Neural progenitor cell (in vitro differentiated cells): ENCODE results near the gene FOXK1. TPM values are rescaled to one million over a fixed set of nuclear protein-coding genes. Genes with fewer than 3 reads are reported as not detected.
A peak's percentile ranks its signal among the peaks of the same experiment; 100 is the strongest.

Experiments used
- DNase-seq: peaks from one replicate; pipeline ENCODE4 v3.0.0-alpha.2; 2016; ENCODE audit warnings: low spot score
- H2AFZ ChIP-seq: fragments of 200-600 bp; sonication (generic); replicated peaks from 2 replicates; pipeline ENCODE4 v1.6.1; 2016; ENCODE audit warnings: antibody characterized with exemption
- H3F3A ChIP-seq: fragments of 200-600 bp; sonication (generic); 2 replicates; pipeline ENCODE4 v1.6.1; 2016; ENCODE audit warnings: antibody characterized with exemption, low read depth
- H3K27ac ChIP-seq: fragments of 200-600 bp; sonication (generic); 2 replicates; pipeline ENCODE4 v1.5.1; 2016; ENCODE audit warnings: mild to moderate bottlenecking
- H3K27me3 ChIP-seq: fragments of 200-600 bp; sonication (generic); 2 replicates; pipeline ENCODE4 v1.6.1; 2016; ENCODE audit warnings: mild to moderate bottlenecking, moderate library complexity
- H3K36me3 ChIP-seq: fragments of 200-600 bp; sonication (generic); 2 replicates; pipeline ENCODE4 v1.5.1; 2016
- H3K4me1 ChIP-seq: fragments of 200-600 bp; sonication (generic); 2 replicates; pipeline ENCODE4 v1.6.1; 2016; ENCODE audit warnings: mixed run types
- H3K4me2 ChIP-seq: fragments of 200-600 bp; sonication (generic); 2 replicates; pipeline ENCODE4 v1.6.1; 2016
- H3K4me3 ChIP-seq: fragments of 200-600 bp; sonication (generic); 2 replicates; pipeline ENCODE4 v1.5.1; 2016
- H3K79me2 ChIP-seq: fragments of 200-600 bp; sonication (generic); 2 replicates; pipeline ENCODE4 v1.6.1; 2016; ENCODE audit warnings: low read depth
- H3K9ac ChIP-seq: fragments of 200-600 bp; sonication (generic); 2 replicates; pipeline ENCODE4 v1.6.1; 2016
- H3K9me3 ChIP-seq: fragments of 200-600 bp; sonication (generic); 2 replicates; pipeline ENCODE4 v1.5.1; 2016; ENCODE audit warnings: low read depth
- H4K20me1 ChIP-seq: fragments of 200-600 bp; sonication (generic); 2 replicates; pipeline ENCODE4 v1.6.1; 2016; ENCODE audit warnings: low read depth
- H3K27ac Mint-ChIP-seq: 3 replicates; pipeline ENCODE4 v1.8.0; 2021; ENCODE audit warnings: mixed read lengths
- H3K27me3 Mint-ChIP-seq: 2 replicates; pipeline ENCODE4 v1.8.0; 2022; ENCODE audit warnings: low read depth, mild to moderate bottlenecking, inconsistent platforms, moderate library complexity, mixed read lengths; ENCODE audit not compliant: insufficient read depth
- H3K36me3 Mint-ChIP-seq: 3 replicates; pipeline ENCODE4 v1.8.0; 2021; ENCODE audit warnings: mixed read lengths
- H3K4me1 Mint-ChIP-seq: 3 replicates; pipeline ENCODE4 v1.8.0; 2021; ENCODE audit warnings: mixed read lengths
- H3K4me3 Mint-ChIP-seq: 3 replicates; pipeline ENCODE4 v1.8.0; 2021; ENCODE audit warnings: mild to moderate bottlenecking, moderate library complexity, mixed read lengths
- H3K9me3 Mint-ChIP-seq: 3 replicates; pipeline ENCODE4 v1.8.0; 2020; ENCODE audit warnings: mixed read lengths
- EZH2 ChIP-seq: fragments of 200-600 bp; sonication (generic); IDR thresholded peaks from 2 replicates; pipeline ENCODE4 v1.6.1; 2017; ENCODE audit warnings: antibody characterized with exemption, mild to moderate bottlenecking, moderate library complexity
- EZH2phosphoT487 ChIP-seq: fragments of 200-600 bp; sonication (generic); IDR thresholded peaks from 2 replicates; pipeline ENCODE4 v1.6.1; 2017; ENCODE audit warnings: antibody characterized with exemption
- total RNA-seq: library from RNA; depleted of rRNA; stranded (reverse); fragments of >200 nt; gene quantifications from 2 replicates; pipeline ENCODE4 v1.2.3, GENCODE V29; 2015; ENCODE audit warnings: low replicate concordance
- TF ChIP-seq, protein P1 (sequence below): fragments of 200-600 bp; sonication (generic); IDR thresholded peaks from 2 replicates; pipeline ENCODE4 v1.5.1; 2017; ENCODE audit warnings: antibody characterized with exemption, mild to moderate bottlenecking

Gene FOXK1
- total RNA-seq, 1 donor from 2014 or later = 11.1 TPM

DNA sequence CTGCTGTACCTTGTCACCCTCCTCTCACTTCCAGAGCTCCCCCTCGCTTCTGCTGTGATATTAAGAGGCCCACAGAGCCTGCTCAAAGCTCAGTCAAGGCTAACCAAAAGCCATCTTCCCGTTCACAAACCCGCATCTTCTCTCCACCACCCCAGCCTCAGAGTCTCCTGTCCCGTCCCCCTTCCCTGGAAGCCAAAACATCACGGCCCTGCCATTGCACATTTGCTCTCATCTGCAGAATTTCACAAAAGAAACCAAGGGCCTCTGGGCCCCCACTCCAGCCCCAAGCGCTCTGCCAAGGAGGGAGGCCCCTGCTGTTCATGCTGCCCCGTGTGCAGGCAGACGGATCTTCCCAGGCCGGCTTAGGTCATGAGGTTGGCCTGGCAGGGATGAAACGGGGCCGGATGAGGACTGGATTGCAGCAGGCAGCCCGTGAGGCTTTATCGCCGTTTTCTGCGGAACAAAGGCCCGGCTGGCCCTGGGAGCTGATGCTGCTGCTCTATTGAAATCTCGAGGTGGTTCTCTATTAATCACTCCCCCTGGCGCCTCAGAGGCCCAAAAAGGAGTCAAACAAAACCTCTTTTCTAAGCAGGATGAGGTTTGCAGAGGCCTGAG is 31.6 kb upstream of the FOXK1 start:
- H3K9ac ChIP-seq = no peak overlapping the region
- peaks cover 29% of the 10 kb centered on the region for H3K4me1 ChIP-seq
- peaks cover 35% of the 10 kb centered on the region for H3F3A ChIP-seq
- peaks cover under 1% of the 10 kb centered on the region for H3K27me3 ChIP-seq
- H3K79me2 ChIP-seq = no peaks in the 10 kb centered on the region
- Mint-ChIP-seq H3K9me3 (peaks cover 6% of the 10 kb centered on the region), H3K4me1 (peaks cover 45% of the 10 kb centered on the region), H3K27ac (peak overlapping the region; percentile 100), H3K27me3 (peaks cover 11% of the 10 kb centered on the region), H3K36me3 (no peaks in the 10 kb centered on the region), H3K4me3 (peak overlapping the region; percentile 79)
- H3K27ac ChIP-seq = peak overlapping the region; percentile 92
- H3K9me3 ChIP-seq = no peaks in the 10 kb centered on the region
- no peaks in the 10 kb centered on the region for H3K36me3 ChIP-seq
- DNase-seq = peak; percentile 97
- H2AFZ ChIP-seq = no peak overlapping the region
- peak overlapping the region; percentile 51 for H3K4me2 ChIP-seq
- no peaks in the 10 kb centered on the region for H4K20me1 ChIP-seq
- no peak overlapping the region for H3K4me3 ChIP-seq
- TF ChIP-seq EZH2 = no peak
- TF ChIP-seq, protein P1, sequence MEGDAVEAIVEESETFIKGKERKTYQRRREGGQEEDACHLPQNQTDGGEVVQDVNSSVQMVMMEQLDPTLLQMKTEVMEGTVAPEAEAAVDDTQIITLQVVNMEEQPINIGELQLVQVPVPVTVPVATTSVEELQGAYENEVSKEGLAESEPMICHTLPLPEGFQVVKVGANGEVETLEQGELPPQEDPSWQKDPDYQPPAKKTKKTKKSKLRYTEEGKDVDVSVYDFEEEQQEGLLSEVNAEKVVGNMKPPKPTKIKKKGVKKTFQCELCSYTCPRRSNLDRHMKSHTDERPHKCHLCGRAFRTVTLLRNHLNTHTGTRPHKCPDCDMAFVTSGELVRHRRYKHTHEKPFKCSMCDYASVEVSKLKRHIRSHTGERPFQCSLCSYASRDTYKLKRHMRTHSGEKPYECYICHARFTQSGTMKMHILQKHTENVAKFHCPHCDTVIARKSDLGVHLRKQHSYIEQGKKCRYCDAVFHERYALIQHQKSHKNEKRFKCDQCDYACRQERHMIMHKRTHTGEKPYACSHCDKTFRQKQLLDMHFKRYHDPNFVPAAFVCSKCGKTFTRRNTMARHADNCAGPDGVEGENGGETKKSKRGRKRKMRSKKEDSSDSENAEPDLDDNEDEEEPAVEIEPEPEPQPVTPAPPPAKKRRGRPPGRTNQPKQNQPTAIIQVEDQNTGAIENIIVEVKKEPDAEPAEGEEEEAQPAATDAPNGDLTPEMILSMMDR = peak; percentile 29
- TF ChIP-seq EZH2phosphoT487 = peak; percentile 37

DNA sequence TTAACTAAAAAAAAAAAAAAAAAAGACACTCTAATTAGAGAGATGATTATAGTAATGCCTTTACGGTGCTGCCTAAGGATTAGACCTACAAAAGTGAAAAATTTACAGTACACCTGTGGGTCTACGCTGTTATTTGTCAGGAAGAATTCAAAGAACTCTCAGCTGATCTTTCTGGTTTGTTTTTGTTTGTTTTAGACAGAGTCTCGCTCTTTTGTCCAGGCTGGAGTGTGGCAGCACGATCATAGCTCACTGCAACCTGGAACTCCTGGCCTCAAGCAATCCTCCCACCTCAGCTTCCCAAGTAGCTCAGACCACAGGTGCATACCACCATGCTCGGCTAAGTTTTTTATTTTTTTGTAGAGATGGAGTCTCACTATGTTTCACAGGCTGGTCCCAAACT is 28.3 kb upstream of the FOXK1 start:
- Histone ChIP-seq H3K27ac (no peak overlapping the region), H3K4me1 (peaks cover 29% of the 10 kb centered on the region), H3K79me2 (no peaks in the 10 kb centered on the region), H2AFZ (no peak overlapping the region), H3K4me3 (no peak overlapping the region), H4K20me1 (no peaks in the 10 kb centered on the region), H3K9me3 (peaks cover 7% of the 10 kb centered on the region), H3K9ac (no peak overlapping the region), H3K36me3 (no peaks in the 10 kb centered on the region), H3K27me3 (no peaks in the 10 kb centered on the region), H3F3A (peaks cover 35% of the 10 kb centered on the region), H3K4me2 (no peak overlapping the region)
- Mint-ChIP-seq H3K36me3 (peaks cover 4% of the 10 kb centered on the region), H3K4me1 (peaks cover 52% of the 10 kb centered on the region), H3K4me3 (no peak overlapping the region), H3K27me3 (peaks cover 10% of the 10 kb centered on the region), H3K27ac (peak overlapping the region; percentile 89), H3K9me3 (peaks cover 21% of the 10 kb centered on the region)
- TF ChIP-seq EZH2 (no peak), EZH2phosphoT487 (no peak)
- TF ChIP-seq, protein P1 = no peak
- no peak for DNase-seq

DNA sequence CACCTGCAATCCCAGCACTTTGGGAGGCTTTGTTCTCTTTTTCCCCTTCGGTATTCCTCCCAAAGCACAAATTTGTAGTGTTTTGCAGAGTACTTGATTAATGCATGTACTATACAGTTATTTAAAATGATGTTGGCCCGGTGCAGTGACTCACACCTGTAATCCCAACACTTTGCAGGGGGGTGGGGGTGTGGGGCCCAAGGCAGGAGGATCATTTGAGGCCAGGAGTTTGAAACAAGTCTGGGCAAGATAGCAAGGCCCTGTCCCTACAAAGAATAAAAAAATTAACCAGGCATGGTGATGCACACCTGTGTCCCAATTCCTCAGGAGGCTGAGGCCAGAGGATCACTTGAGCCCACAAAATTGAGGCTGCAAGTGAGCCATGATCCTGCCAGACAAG is 26.8 kb upstream of the FOXK1 start:
- no peaks in the 10 kb centered on the region for H3K36me3 ChIP-seq
- peaks cover 8% of the 10 kb centered on the region for H3K27me3 Mint-ChIP-seq
- peaks cover 29% of the 10 kb centered on the region for H3K9me3 Mint-ChIP-seq
- peaks cover 16% of the 10 kb centered on the region for H3K4me1 ChIP-seq
- no peak overlapping the region for H3K9ac ChIP-seq
- H3K4me2 ChIP-seq = no peak overlapping the region
- H3K9me3 ChIP-seq = peaks cover 7% of the 10 kb centered on the region
- no peak overlapping the region for H2AFZ ChIP-seq
- peaks cover 48% of the 10 kb centered on the region for H3K4me1 Mint-ChIP-seq
- no peaks in the 10 kb centered on the region for H3K27me3 ChIP-seq
- no peaks in the 10 kb centered on the region for H3K79me2 ChIP-seq
- no peaks in the 10 kb centered on the region for H4K20me1 ChIP-seq
- no peak overlapping the region for H3K27ac ChIP-seq
- H3K4me3 ChIP-seq = no peak overlapping the region
- H3K36me3 Mint-ChIP-seq = peaks cover 9% of the 10 kb centered on the region
- H3K27ac Mint-ChIP-seq = peak overlapping the region; percentile 37
- DNase-seq = no peak
- H3K4me3 Mint-ChIP-seq = no peak overlapping the region
- H3F3A ChIP-seq = peaks cover 20% of the 10 kb centered on the region
- TF ChIP-seq EZH2phosphoT487 (no peak), EZH2 (no peak)
- TF ChIP-seq, protein P1 = no peak
